Loucy (cell line): ENCODE results near the gene APOC3.
A peak's percentile ranks its signal among the peaks of the same experiment; 100 is the strongest.

Experiments
- H2AFZ ChIP-seq: fragments of 200-600 bp; sonication (generic); 2 replicates; pipeline ENCODE4 v1.6.0; 2016; ENCODE audit warnings: antibody characterized with exemption, mild to moderate bottlenecking, low read length, moderate library complexity
- H3F3A ChIP-seq: fragments of 200-600 bp; 2 replicates; pipeline ENCODE4 v1.6.0; 2016; ENCODE audit warnings: antibody characterized with exemption, low read depth, mild to moderate bottlenecking
- H3K27me3 ChIP-seq: fragments of 200-600 bp; sonication (generic); 2 replicates; pipeline ENCODE4 v1.6.1; 2014; ENCODE audit warnings: low read length, mild to moderate bottlenecking; ENCODE audit not compliant: insufficient read depth, poor library complexity, severe bottlenecking
- H3K36me3 ChIP-seq: fragments of 200-600 bp; sonication (generic); 2 replicates; pipeline ENCODE4 v1.6.1; 2016; ENCODE audit warnings: low read length; ENCODE audit not compliant: insufficient read depth
- H3K4me1 ChIP-seq: fragments of 200-600 bp; sonication (generic); 2 replicates; pipeline ENCODE4 v1.5.1; 2014; ENCODE audit warnings: low read length, mild to moderate bottlenecking; ENCODE audit not compliant: insufficient read depth, poor library complexity, severe bottlenecking
- H3K4me2 ChIP-seq: fragments of 200-600 bp; sonication (generic); 2 replicates; pipeline ENCODE4 v1.6.0; 2014; ENCODE audit warnings: antibody characterized with exemption, low read length, low read depth, mild to moderate bottlenecking; ENCODE audit not compliant: poor library complexity, severe bottlenecking
- H3K4me3 ChIP-seq: fragments of 200-600 bp; sonication (generic); 2 replicates; pipeline ENCODE4 v1.5.1; 2014; ENCODE audit warnings: low read length, mild to moderate bottlenecking, mixed read lengths; ENCODE audit not compliant: poor library complexity, severe bottlenecking
- H3K79me2 ChIP-seq: fragments of 200-600 bp; sonication (generic); 2 replicates; pipeline ENCODE4 v1.6.1; 2014; ENCODE audit warnings: low read length; ENCODE audit not compliant: insufficient read depth
- H3K9ac ChIP-seq: fragments of 200-600 bp; sonication (generic); 2 replicates; pipeline ENCODE4 v1.6.0; 2014; ENCODE audit warnings: mild to moderate bottlenecking, low read depth, low read length, moderate library complexity; ENCODE audit not compliant: poor library complexity, severe bottlenecking
- H3K9me2 ChIP-seq: fragments of 200-600 bp; sonication (generic); replicated peaks from 2 replicates; pipeline ENCODE4 v1.6.1; 2016; ENCODE audit warnings: low read depth, low read length, mixed read lengths
- H3K9me3 ChIP-seq: fragments of 200-600 bp; sonication (generic); 2 replicates; pipeline ENCODE4 v1.6.1; 2014; ENCODE audit warnings: mild to moderate bottlenecking, antibody characterized with exemption, low read length, low read depth; ENCODE audit not compliant: insufficient read depth
- H4K20me1 ChIP-seq: fragments of 200-600 bp; sonication (generic); 2 replicates; pipeline ENCODE4 v1.6.0; 2014; ENCODE audit warnings: antibody characterized with exemption, low read length, mild to moderate bottlenecking; ENCODE audit not compliant: insufficient read depth, poor library complexity, severe bottlenecking
- CTCF ChIP-seq: fragments of 200-600 bp; sonication (generic); conservative IDR thresholded peaks from 2 replicates; pipeline ENCODE4 v1.5.1; 2014; ENCODE audit warnings: mild to moderate bottlenecking, antibody characterized with exemption, low read length
- EZH2phosphoT487 ChIP-seq: fragments of 200-600 bp; IDR thresholded peaks from 2 replicates; pipeline ENCODE4 v1.6.1; 2018; ENCODE audit warnings: antibody characterized with exemption, mild to moderate bottlenecking, moderate library complexity, borderline replicate concordance

The APOC3 gene

GRCh38 chr11:116830184-116830912 is 641 bp downstream of the APOC3 start:
- no peaks in the 10 kb centered on the region for H3K9me3 ChIP-seq
- H3F3A ChIP-seq = no peaks in the 10 kb centered on the region
- H4K20me1 ChIP-seq = no peaks in the 10 kb centered on the region
- no peak overlapping the region for H3K4me3 ChIP-seq
- peaks cover 3% of the 10 kb centered on the region for H3K4me1 ChIP-seq
- no peak overlapping the region for H2AFZ ChIP-seq
- H3K4me2 ChIP-seq = no peak overlapping the region
- no peaks in the 10 kb centered on the region for H3K36me3 ChIP-seq
- TF ChIP-seq CTCF (no peak), EZH2phosphoT487 (no peak)
- no peak overlapping the region for H3K9ac ChIP-seq
- H3K9me2 ChIP-seq = no peaks in the 10 kb centered on the region
- no peaks in the 10 kb centered on the region for H3K79me2 ChIP-seq
- no peaks in the 10 kb centered on the region for H3K27me3 ChIP-seq

GRCh38 chr11:116831790-116832349 is 2.2 kb downstream of the APOC3 start:
- no peak overlapping the region for H2AFZ ChIP-seq
- no peaks in the 10 kb centered on the region for H3F3A ChIP-seq
- H4K20me1 ChIP-seq = no peaks in the 10 kb centered on the region
- no peak for TF ChIP-seq CTCF
- TF ChIP-seq EZH2phosphoT487 = no peak
- H3K79me2 ChIP-seq = no peaks in the 10 kb centered on the region
- H3K4me1 ChIP-seq = peaks cover 8% of the 10 kb centered on the region
- H3K27me3 ChIP-seq = no peaks in the 10 kb centered on the region
- H3K9me3 ChIP-seq = no peaks in the 10 kb centered on the region
- no peak overlapping the region for H3K9ac ChIP-seq
- H3K36me3 ChIP-seq = no peaks in the 10 kb centered on the region
- no peak overlapping the region for H3K4me2 ChIP-seq
- H3K4me3 ChIP-seq = no peak overlapping the region
- H3K9me2 ChIP-seq = no peaks in the 10 kb centered on the region

- H4K20me1 ChIP-seq = no peaks in the 10 kb centered on the region
- H3K79me2 ChIP-seq = no peaks in the 10 kb centered on the region
- TF ChIP-seq CTCF = peak; percentile 40
- TF ChIP-seq EZH2phosphoT487 = no peak
- no peaks in the 10 kb centered on the region for H3F3A ChIP-seq
- no peak overlapping the region for H3K4me3 ChIP-seq
- no peak overlapping the region for H2AFZ ChIP-seq
- H3K27me3 ChIP-seq = no peaks in the 10 kb centered on the region
- H3K9me3 ChIP-seq = no peaks in the 10 kb centered on the region
- peaks cover 8% of the 10 kb centered on the region for H3K4me1 ChIP-seq
- H3K4me2 ChIP-seq = no peak overlapping the region
- H3K9ac ChIP-seq = no peak overlapping the region
- H3K9me2 ChIP-seq = no peaks in the 10 kb centered on the region
- H3K36me3 ChIP-seq = no peaks in the 10 kb centered on the region
Observed at GRCh38 chr11:116832350-116833290, 2.9 kb downstream of the APOC3 start.
